ENCODE data around the gene AP1G2. TPM values are rescaled to one million over a fixed set of nuclear protein-coding genes. Genes with fewer than 3 reads are reported as not detected.

AP1G2 gene
- total RNA-seq, 4 donors from 2014 or later, result 175 to 369 (median 341) TPM

DNA sequence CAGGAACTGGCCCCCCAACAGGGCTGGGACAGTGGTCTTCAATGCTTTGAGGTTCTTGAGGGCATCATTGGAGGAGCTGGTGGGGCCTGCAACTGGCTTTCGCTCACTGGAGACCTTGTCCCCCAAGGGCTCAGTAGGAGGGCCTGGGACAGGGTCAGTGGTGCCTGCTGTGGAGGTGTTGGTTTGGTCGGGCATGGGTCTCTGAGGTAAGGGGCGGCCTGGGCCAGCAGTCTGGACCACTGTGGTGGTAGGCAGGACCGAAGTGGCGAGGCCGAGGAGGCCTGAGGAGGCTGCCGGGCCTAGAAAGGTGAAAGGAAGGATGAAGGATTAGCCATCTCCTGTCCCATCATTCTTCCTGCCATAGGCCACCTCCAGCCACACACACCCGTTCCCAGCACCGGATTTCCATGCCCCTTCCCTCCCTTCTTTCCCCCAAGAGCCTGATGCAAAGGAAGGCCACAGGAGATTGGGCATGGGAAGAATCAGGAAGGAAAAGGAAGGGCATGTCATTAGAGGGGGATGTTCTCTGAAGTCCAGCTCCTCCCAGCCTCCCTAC is 44.9 kb downstream of the AP1G2 start:
- Histone ChIP-seq H3K4me3 (no peak overlapping the region), H3K27me3 (no peaks in the 10 kb centered on the region), H3K27ac (no peak overlapping the region), H3K4me1 (no peaks in the 10 kb centered on the region), H3K36me3 (no peaks in the 10 kb centered on the region), H3K9me3 (no peaks in the 10 kb centered on the region)
- no peak for TF ChIP-seq POLR2A (IDR thresholded peaks at IDR 0.05)
- TF ChIP-seq, protein P1, sequence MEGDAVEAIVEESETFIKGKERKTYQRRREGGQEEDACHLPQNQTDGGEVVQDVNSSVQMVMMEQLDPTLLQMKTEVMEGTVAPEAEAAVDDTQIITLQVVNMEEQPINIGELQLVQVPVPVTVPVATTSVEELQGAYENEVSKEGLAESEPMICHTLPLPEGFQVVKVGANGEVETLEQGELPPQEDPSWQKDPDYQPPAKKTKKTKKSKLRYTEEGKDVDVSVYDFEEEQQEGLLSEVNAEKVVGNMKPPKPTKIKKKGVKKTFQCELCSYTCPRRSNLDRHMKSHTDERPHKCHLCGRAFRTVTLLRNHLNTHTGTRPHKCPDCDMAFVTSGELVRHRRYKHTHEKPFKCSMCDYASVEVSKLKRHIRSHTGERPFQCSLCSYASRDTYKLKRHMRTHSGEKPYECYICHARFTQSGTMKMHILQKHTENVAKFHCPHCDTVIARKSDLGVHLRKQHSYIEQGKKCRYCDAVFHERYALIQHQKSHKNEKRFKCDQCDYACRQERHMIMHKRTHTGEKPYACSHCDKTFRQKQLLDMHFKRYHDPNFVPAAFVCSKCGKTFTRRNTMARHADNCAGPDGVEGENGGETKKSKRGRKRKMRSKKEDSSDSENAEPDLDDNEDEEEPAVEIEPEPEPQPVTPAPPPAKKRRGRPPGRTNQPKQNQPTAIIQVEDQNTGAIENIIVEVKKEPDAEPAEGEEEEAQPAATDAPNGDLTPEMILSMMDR (IDR thresholded peaks at IDR 0.05), result no peak
- DNase-seq, result no peak

DNA sequence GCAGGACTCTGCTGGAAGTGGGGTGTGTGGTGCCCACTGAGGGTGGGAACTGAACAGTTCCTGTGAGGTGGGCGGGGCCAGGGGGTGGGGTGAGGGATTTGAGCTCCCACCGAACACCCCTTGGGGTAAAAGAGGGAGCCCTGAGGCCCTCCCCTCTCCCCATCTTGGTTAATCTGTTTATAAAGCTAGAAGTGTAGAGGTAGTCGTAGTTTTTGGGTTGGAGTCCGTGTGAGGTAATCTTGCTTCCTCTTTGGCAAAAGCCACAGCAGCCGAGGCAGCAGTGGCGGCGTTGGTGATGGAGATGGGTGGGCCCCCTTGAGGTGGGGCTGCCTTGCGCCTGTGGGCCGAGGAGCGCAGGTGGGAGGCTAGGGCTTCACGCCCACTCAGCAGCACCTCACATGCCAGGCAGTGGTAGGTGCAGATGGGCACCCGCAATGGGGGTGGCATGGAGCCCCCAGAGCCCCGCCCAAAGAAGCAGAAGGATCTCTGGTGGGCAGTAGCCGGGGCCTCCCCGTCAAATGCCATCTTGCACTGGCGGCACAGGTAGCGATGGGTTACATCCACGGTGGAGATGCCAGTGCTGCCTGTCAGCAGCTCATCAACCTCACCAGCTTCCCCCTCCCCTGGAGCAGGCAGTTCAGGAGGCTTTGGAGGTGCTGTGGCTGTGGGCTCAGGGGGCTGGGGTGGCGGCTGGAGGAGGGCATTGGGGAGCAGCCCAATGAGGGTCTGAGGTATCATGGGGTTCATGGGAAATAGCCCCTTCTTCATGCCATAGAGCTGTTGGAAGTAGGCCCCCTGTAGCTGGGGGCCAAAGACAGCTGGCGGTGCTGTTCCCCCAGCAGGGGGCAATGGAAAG is 45.6 kb downstream of the AP1G2 start:
- TF ChIP-seq, protein P1 (IDR thresholded peaks at IDR 0.05), result no peak
- no peak for TF ChIP-seq POLR2A (IDR thresholded peaks at IDR 0.05)
- DNase-seq, result no peak
- Histone ChIP-seq H3K4me3 (no peak overlapping the region), H3K27me3 (no peaks in the 10 kb centered on the region), H3K4me1 (no peaks in the 10 kb centered on the region), H3K36me3 (no peaks in the 10 kb centered on the region), H3K27ac (no peak overlapping the region), H3K9me3 (no peaks in the 10 kb centered on the region)

DNA sequence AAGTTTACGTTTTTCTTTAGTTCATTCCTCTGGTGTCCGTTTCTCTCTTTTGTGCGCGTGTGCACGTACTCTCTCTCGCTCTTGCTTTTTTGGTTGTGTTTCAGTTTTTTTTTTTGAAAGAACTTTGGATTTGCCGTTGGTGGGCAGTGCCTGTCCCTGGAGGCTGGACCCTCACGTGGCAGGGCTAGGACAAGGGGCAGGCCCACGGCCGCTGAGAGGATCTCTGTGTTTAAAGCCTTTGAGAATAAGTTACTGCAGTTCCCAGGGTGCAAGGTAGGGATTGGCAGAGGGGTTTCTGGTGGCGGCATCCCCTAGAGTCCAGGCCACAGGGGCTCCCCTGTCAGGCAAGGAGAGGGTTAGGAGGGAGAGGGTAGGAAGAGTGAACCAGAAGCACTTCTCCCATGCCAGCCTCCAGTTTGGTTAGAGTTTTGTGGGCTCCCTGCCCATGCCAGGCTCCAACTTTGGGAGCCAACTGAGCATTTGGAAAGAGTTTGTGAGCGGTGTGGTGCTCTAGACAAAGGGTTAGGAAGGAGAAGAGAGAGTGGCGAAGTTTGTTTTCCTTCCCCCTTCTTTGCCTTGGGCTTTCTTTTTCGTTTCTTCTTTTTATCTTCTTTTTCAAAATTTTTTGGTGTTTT is 46.6 kb downstream of the AP1G2 start:
- Histone ChIP-seq H3K9me3 (no peaks in the 10 kb centered on the region), H3K36me3 (no peaks in the 10 kb centered on the region), H3K4me3 (no peak overlapping the region), H3K27ac (no peak overlapping the region), H3K27me3 (no peaks in the 10 kb centered on the region), H3K4me1 (no peaks in the 10 kb centered on the region)
- TF ChIP-seq, protein P1 (IDR thresholded peaks at IDR 0.05), result no peak
- no peak for TF ChIP-seq POLR2A (IDR thresholded peaks at IDR 0.05)
- no peak for DNase-seq

DNA sequence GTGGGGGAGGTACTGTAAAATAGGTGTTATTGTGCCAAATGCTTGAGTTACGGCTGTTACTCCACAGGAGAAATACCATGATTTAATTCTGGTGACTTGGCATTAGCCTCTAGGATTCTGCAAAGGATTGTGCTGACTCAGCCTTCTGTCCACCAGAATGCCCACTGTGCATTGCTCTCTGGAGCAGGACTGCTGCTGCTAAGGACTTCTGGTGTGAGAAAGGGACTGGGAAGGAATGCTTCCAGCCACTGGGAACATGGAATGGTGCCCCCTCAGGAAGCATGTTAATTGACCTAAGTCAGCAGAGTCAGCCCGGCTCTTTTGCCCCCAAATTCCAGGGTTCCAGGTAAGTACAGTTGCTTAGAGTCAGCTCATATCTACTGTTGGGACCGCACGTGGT is 48.9 kb downstream of the AP1G2 start:
- H3K9me3 ChIP-seq, result no peaks in the 10 kb centered on the region
- no peak overlapping the region for H3K4me3 ChIP-seq
- no peaks in the 10 kb centered on the region for H3K36me3 ChIP-seq
- TF ChIP-seq, protein P1 (IDR thresholded peaks at IDR 0.05), result no peak
- TF ChIP-seq POLR2A (IDR thresholded peaks at IDR 0.05), result no peak
- H3K4me1 ChIP-seq, result no peaks in the 10 kb centered on the region
- no peaks in the 10 kb centered on the region for H3K27me3 ChIP-seq
- H3K27ac ChIP-seq, result no peak overlapping the region
- DNase-seq, result no peak

DNA sequence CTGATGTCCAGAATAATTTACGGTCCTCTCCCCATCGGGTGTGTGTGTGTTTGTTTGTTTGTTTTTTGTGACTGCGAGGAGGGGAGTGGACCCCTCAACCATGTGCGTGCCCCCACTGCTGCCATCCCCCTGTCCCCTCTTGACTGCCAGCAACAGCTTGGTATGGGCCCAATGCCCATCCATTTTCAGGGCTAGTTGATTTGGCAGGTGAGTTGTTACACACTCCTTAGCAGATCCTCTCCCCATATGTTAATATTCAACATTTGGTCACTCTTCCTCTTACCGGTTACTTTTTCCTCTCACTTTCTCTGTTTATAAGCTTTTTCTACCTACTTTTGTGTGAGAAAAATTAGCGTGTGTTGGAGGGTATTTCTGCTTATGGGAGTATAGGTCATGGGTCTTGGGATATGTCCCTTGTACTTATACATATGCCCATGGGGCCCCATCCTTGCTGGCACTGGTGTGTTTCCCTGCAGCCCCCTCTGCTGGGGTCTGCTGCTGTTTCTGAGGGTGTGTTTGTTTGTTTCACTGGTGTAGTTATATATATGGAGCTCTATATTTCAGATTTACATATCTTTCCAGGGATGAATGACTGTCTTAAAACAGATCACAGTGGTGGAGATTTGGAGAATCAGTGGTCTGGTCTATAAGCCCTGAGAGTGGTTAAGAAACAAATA is 49.8 kb downstream of the AP1G2 start:
- H3K27me3 ChIP-seq, result no peaks in the 10 kb centered on the region
- H3K9me3 ChIP-seq, result no peaks in the 10 kb centered on the region
- TF ChIP-seq POLR2A (IDR thresholded peaks at IDR 0.05), result no peak
- TF ChIP-seq, protein P1 (IDR thresholded peaks at IDR 0.05), result no peak
- no peak overlapping the region for H3K4me3 ChIP-seq
- no peaks in the 10 kb centered on the region for H3K4me1 ChIP-seq
- no peaks in the 10 kb centered on the region for H3K36me3 ChIP-seq
- DNase-seq, result no peak
- H3K27ac ChIP-seq, result no peak overlapping the region

All from Peyer's patch (tissue), 4 donors.